GM19463 (cell line): ENCODE data around the gene TMEM130.

ENCODE experiments used
- ATAC-seq: cut with Tn5 transposase; IDR thresholded peaks from one replicate; pipeline ENCODE4 v1.9.1; 2021; ENCODE audit warnings: mild to moderate bottlenecking, moderate library complexity; ENCODE audit not compliant: unreplicated experiment

The TMEM130 gene

DNA sequence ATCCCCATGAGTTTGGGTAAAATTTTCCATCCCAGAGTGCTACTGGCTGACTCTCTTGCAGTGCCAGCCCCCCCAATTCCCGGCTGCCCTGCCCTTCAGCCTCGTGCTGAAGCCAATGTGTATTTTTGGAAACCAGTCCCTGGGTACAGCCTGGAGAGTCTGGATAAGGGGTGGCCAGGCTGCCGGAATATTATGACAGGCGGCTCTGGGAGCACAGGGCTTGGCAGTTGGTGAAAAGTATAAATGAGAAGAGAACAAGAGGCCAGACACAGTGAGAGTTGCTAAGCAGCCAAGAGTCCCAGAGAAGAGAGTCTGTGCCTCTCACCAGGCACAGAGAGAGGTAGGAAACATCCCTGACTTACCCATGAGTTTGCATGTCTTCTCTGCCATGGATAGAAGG, 53.6 kb downstream of the TMEM130 start:
- no peak for ATAC-seq

DNA sequence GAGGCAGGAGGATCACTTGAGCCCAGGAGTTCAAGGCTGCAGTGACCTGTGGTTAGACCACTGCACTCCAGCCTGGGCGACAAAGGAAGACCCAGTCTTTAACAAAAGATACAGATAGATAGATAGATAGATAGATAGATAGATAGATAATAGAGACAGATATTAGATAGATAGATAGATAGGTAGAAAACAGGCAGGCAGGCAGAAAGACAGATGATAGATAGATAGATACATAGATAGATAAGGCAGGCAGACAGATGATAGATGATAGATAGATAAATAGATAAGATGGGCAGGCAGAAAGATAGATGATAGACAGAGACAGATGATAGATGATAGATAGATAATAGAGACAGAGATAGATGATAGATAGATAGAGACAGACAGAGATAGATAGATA, 54.5 kb downstream of the TMEM130 start:
- no peak for ATAC-seq

DNA sequence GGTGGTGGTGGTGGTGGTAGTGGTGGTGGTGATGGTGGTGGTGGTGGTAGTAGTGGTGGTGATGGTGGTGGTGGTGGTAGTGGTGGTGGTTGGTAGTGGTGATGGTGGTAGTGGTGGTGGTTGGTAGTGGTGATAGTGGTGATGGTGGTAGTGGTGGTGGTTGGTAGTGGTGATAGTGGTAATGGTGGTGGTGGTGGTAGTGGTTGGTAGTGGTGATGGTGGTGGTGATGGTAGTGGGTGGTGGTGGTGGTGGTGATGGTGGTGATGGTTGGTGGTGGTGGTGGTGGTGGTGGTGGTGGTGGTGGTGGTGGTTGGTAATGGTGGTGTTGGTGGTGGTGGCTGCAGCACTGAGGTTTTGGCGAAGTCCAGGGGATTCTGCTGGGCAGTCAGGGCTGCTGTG, 58.5 kb downstream of the TMEM130 start:
- no peak for ATAC-seq

DNA sequence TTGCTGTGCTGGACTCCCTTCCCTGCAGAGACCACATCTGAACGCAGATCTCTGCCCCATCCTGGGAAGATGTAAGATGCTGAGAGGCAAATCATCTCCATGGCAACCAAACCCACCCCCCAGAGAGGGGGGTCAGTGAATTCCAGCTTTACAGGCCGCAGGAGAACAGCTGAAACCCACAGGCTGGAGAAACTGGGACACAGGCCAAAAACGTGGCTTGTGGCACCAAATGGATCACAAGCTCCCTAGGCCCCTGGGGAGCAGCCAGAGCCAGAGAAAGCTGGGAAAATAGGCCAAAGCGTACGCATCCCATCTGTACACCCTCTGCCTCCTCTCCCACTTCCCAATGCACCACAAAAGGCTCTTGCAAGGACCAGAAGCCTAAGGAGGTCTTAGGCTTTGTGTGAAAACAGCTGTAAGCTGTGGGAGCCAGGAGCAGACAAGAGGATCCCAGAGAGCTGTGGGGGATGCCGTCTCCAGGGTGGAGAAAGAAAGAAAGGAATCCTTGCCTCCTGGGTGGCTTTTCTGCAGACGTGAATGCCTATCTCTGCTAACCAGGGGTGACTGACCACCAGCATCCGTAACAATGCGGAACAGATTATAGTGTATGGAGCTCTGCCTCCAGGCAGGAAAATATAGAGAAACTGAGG, 59.5 kb downstream of the TMEM130 start:
- ATAC-seq, result no peak

DNA sequence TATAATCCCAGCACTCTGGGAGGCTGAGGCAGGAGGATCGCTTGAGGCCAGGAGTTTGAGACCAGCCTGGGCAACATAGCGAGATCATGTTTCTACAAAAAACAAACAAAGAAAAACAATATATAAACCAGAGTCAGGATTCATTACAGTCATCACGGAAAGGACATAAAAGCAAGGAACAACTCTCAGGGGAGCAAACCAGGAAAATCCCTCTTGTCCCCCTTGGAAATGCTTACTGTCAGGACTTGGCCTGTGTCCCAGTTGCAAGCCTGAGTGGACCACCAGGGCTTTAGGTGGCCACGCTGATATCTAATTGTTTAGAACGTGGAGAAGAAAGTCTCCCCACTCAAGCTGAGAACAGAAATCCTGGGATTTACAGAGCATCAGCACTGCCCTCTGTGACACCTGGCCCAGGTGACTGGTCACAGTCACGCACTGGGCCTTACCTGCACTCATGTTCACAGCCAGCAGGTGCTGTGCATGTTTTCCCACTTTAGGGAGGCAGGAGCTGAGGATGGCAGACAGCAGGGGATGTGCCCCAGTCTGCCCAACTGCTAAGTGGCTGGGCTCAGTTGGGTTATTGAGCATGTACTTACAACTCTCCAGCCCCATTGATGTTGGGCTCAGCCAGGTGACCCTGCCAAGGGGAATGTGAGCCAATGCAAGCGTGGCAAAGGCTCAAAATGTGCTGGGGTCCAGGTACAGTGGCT, 60.9 kb downstream of the TMEM130 start:
- no peak for ATAC-seq

DNA sequence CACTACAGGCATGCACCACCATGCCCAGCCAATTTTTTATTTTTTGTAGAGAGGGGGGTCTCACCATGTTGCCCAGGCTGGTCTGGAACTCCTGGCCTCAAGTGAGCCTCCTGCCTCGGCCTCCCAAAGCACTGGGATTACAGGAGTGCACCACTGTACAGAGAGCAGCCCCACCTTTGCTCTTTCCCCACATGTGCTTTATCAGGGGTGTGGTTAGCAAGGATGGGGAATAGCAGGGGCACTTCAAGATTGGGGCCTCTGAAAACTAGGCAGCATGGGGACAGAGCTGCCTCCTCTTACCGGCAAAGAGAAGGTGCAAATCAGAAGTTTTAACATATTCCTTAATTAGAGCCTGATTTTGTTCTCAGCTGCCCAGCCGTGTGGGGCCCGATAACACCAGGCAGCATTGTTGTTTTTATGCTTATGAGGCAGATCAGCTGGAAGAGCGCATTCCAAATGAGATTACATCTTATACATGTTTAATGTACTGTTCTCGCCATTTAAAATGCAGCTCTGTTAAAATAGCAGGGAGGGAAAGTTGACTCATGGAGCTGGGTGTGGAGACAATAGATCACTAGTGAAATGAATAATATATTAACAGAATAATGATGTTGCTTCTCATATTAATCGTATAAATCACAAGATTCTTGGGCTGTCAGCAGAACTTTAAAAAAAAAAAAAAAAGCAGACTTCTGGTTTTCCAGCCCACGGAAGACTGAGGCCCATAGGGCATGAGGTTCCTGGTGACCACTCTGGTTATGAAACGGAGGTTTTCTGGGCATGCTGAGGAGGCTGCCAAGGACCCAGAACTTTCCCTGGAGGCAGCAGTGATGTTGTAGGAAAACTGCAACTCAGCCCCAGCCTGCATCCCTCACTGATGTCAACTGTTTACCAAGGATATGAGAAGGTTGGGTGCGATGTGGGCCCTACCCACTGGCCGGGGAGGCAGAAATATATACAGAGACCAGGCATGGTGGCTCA, 62.5 kb downstream of the TMEM130 start:
- ATAC-seq, result no peak

DNA sequence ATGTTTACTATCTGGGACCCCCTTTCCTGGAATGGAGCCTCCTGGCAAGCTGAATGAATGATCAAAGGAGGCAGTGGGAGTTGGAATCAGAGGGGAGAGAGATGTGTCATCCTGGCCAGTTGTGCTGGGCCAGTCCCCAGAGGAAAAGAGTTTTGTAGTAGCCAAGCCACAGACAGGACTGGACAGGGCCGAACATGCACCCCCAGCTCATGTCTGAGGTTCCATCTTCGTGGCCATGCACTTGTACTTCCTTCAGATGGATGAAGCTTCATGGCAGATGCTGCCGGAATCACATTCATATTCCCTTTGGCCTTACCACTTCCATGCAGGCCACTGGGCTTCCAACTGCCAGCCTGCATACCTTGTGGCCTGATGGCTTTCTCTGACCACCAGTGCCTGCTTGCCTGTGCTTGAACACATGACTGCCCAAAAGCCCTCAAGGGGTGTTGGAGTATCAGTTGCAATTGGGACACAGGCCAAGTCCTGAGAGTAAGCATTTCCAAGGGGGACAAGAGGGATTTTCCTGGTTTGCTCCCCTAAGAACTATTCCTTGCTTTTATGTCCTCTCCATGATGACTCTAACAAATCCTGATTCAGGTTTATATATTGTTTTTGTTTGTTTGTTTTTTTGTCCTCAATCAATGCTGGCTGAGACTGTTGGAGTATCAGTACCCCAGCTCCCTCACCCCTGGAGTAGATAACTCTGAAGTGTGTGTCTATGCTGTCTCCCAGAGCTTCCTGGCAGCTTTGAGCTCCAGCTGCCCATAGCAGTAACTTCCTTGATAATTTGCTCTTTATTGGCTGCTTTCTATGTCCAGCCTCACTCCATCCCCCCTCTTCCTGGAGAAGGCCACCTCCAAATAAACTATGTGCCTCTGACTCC, 63.6 kb downstream of the TMEM130 start:
- ATAC-seq, result no peak

DNA sequence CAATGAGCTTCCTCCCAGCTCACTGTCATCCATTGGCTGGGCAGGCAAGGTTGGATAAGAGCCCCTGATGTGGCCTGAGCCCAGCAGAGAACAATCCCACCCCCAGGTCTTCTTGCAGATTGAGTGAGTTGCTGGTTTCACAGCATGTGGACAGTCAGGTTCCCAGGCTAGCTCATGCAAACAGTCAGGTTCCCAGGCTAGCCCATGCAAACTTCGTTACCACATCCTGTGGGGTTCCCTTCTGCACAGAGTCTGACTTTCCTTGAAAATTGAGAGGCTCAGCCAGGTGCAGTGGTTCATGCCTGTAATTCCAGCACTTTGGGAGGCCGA, 67.1 kb downstream of the TMEM130 start:
- peak; percentile 9 for ATAC-seq

DNA sequence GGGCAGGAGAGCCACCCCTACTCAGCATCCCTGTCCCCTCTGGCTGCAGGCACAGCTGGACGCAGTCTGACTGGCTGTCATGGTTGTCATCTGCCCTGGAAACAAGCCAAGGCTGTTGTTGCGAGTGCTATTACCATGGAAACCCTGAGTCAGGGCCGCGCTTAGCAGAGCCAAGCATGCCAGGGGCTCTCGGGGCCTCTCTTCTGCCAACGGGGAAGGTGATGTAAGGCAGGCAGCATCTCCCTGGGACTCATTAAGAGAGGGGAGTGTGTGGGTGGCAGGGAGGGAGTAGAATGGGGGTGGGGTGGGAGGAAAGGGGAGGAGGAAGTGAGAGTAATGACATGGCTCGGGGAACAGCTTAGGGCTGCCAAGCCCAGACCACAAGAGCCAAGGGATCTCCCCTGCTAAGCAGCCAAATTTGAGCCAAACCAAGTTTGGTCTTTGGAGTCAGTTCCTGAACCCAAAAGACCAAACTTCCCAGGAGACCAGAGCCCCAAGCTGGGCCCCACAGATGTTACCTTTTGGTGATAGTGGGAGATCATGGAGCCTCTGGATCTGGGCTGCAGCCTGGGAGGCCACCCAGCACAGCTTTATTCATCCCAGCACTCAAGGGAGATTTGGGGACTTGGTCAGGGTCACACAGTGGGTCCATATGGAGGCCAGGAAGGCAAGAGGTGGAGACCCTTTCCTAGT, 67.6 kb downstream of the TMEM130 start:
- ATAC-seq, result peak; percentile 95

DNA sequence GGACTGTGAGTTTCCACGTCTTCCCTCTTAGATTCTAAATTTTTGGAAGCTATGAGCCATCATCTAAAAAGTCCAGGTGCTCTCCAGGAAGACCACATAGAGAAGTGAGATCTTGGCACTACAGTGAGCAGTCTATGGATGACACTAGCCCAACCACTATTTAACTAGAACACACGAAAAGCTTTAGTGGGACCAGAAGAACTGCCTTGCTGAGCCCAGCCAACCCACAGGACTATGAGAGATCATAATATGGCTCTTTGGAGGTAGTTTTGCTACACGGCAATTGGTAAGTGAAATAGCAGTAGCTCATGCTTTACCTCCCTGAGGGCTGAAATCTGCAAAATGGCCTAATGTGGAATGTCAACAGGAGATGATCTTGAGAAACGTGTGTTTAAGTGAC, 68.8 kb downstream of the TMEM130 start:
- no peak for ATAC-seq

DNA sequence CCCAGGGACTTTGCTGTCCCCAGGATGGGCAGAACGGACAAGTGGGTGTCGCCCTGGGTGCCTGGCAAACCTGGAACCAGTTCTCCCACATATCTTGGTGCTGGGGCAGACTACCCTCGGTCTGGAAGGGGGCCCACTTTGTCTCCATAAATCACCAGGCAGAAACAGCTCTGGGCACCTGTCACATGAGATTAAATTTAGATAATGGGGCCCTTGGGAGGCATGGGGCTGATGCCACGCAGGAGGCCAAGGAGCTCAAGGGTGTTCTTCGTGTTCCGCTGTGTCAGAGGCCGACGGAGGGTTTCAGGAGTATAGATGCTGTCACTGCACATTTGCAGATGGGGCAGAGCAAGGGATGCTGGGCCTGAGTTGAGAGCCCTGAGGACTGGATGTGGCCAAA, 72.7 kb downstream of the TMEM130 start:
- ATAC-seq, result no peak
